ENCODE data around the gene CPM. TPM values are rescaled to one million over a fixed set of nuclear protein-coding genes. Genes with fewer than 3 reads are reported as not detected.

CPM gene
- total RNA-seq, 1 donor from 2014 or later = 3.6 TPM

GRCh38 chr12:68911197-68911718 is 21.7 kb downstream of the CPM start:
- no peak overlapping the region for H3K4me3 Mint-ChIP-seq (ENCODE audit: unreplicated experiment)
- H3K36me3 Mint-ChIP-seq (ENCODE audit: low read depth, unreplicated experiment) = no peaks in the 10 kb centered on the region
- no peaks in the 10 kb centered on the region for H3K9me3 Mint-ChIP-seq (ENCODE audit: unreplicated experiment)
- no peaks in the 10 kb centered on the region for H3K27me3 Mint-ChIP-seq (ENCODE audit: unreplicated experiment)
- DNase-seq (ENCODE audit: low spot score) = no peak
- no peak overlapping the region for H3K27ac Mint-ChIP-seq (ENCODE audit: unreplicated experiment)
- no peaks in the 10 kb centered on the region for H3K4me1 Mint-ChIP-seq (ENCODE audit: unreplicated experiment)
- no peak for TF ChIP-seq CTCF (IDR thresholded peaks at IDR 0.05; ENCODE audit: unreplicated experiment)

- Mint-ChIP-seq H3K27ac (ENCODE audit: unreplicated experiment) (no peak overlapping the region), H3K4me3 (ENCODE audit: unreplicated experiment) (no peak overlapping the region), H3K27me3 (ENCODE audit: unreplicated experiment) (no peaks in the 10 kb centered on the region), H3K4me1 (ENCODE audit: unreplicated experiment) (peaks cover 3% of the 10 kb centered on the region), H3K36me3 (ENCODE audit: low read depth, unreplicated experiment) (no peaks in the 10 kb centered on the region), H3K9me3 (ENCODE audit: unreplicated experiment) (no peaks in the 10 kb centered on the region)
- TF ChIP-seq CTCF (IDR thresholded peaks at IDR 0.05; ENCODE audit: unreplicated experiment) = no peak
- no peak for DNase-seq (ENCODE audit: low spot score)
These were observed 22.8 kb downstream of the CPM start for GRCh38 chr12:68910128-68910527.

GRCh38 chr12:68908076-68908475 is 24.9 kb downstream of the CPM start:
- H3K4me3 Mint-ChIP-seq (ENCODE audit: unreplicated experiment) = no peak overlapping the region
- H3K9me3 Mint-ChIP-seq (ENCODE audit: unreplicated experiment) = no peaks in the 10 kb centered on the region
- TF ChIP-seq CTCF (IDR thresholded peaks at IDR 0.05; ENCODE audit: unreplicated experiment) = no peak
- no peak for DNase-seq (ENCODE audit: low spot score)
- H3K4me1 Mint-ChIP-seq (ENCODE audit: unreplicated experiment) = peaks cover 3% of the 10 kb centered on the region
- H3K27me3 Mint-ChIP-seq (ENCODE audit: unreplicated experiment) = no peaks in the 10 kb centered on the region
- no peak overlapping the region for H3K27ac Mint-ChIP-seq (ENCODE audit: unreplicated experiment)
- no peaks in the 10 kb centered on the region for H3K36me3 Mint-ChIP-seq (ENCODE audit: low read depth, unreplicated experiment)

GRCh38 chr12:68905733-68906132 is 27.2 kb downstream of the CPM start:
- H3K4me3 Mint-ChIP-seq (ENCODE audit: unreplicated experiment) = no peak overlapping the region
- H3K27me3 Mint-ChIP-seq (ENCODE audit: unreplicated experiment) = no peaks in the 10 kb centered on the region

More at GRCh38 chr12:68905733-68906132, 27.2 kb downstream of the CPM start:
- TF ChIP-seq CTCF (IDR thresholded peaks at IDR 0.05; ENCODE audit: unreplicated experiment) = no peak
- no peak for DNase-seq (ENCODE audit: low spot score)
- peaks cover 3% of the 10 kb centered on the region for H3K4me1 Mint-ChIP-seq (ENCODE audit: unreplicated experiment)
- H3K36me3 Mint-ChIP-seq (ENCODE audit: low read depth, unreplicated experiment) = no peaks in the 10 kb centered on the region
- no peaks in the 10 kb centered on the region for H3K9me3 Mint-ChIP-seq (ENCODE audit: unreplicated experiment)
- no peak overlapping the region for H3K27ac Mint-ChIP-seq (ENCODE audit: unreplicated experiment)
